Activated CD4-positive, alpha-beta memory T cell treated with anti-CD3 and anti-CD28 coated beads for 36 hours (primary cell): ENCODE measurements around the gene BORA. TPM values are rescaled to one million over a fixed set of nuclear protein-coding genes. Genes with fewer than 3 reads are reported as not detected.
"Not testable (repeated sequence)": the region's sequence is repeated elsewhere in the genome, so short reads cannot be mapped to it uniquely, and the experiment has no call there.

Experiments used
- CTCF ChIA-PET: fragments of 350-600 bp; sonication (Branson Sonifier 250); formaldehyde crosslinking; loops from one replicate; lab custom pipeline; 2021; ENCODE audit warnings: antibody characterized with exemption, inconsistent platforms; lab: Charles Lee
- POLR2A ChIA-PET: fragments of 350-600 bp; sonication (Branson Sonifier 250); formaldehyde crosslinking; loops from one replicate; lab custom pipeline; 2021; ENCODE audit warnings: antibody characterized with exemption; lab: Charles Lee
- DNase-seq: peaks from one replicate; pipeline ENCODE4 v3.0.0-alpha.2; 2020
- H3K27ac Mint-ChIP-seq: one replicate; pipeline ENCODE4 v1.8.0; 2021; ENCODE audit warnings: mixed read lengths
- H3K27me3 Mint-ChIP-seq: one replicate; pipeline ENCODE4 v1.8.0; 2021; ENCODE audit warnings: mixed read lengths
- H3K36me3 Mint-ChIP-seq: one replicate; pipeline ENCODE4 v1.8.0; 2021; ENCODE audit warnings: mixed read lengths
- H3K4me1 Mint-ChIP-seq: one replicate; pipeline ENCODE4 v1.8.0; 2021; ENCODE audit warnings: low read depth, mixed read lengths
- H3K4me3 Mint-ChIP-seq: one replicate; pipeline ENCODE4 v1.8.0; 2021; ENCODE audit warnings: mild to moderate bottlenecking, mixed read lengths
- H3K9me3 Mint-ChIP-seq: one replicate; pipeline ENCODE4 v1.8.0; 2021; ENCODE audit warnings: mixed read lengths
- intact Hi-C: fragments of 100-400 bp; cut with micrococcal nuclease; formaldehyde crosslinking; loops from one replicate; pipeline ENCODE4 v1.15.1; 2023
- total RNA-seq, 2 experiments: library from RNA; stranded (reverse); gene quantifications; one replicate each; pipeline ENCODE4 v1.2.3, GENCODE V29; 2021

Gene BORA
- total RNA-seq, 2 experiments from 2014 or later, result 18.4 to 19.1 TPM

- H3K27ac Mint-ChIP-seq, result peak within 1 kb of the TSS; percentile 100
- peaks cover 37% of the 10 kb centered on the region for H3K36me3 Mint-ChIP-seq
- DNase-seq, result peak; percentile 99
- no peaks in the 10 kb centered on the region for H3K9me3 Mint-ChIP-seq
- peak within 1 kb of the TSS; percentile 99 for H3K4me3 Mint-ChIP-seq
- POLR2A ChIA-PET, result interaction anchor here (0.7 to 1.2 kb wide), 3 partner anchors 20 to 53 kb away, joined by 3 to 4 read pairs (median 3); partner anchors contain the start of genes BORA and MZT1
- H3K4me1 Mint-ChIP-seq, result peaks cover 55% of the 10 kb centered on the region
- intact Hi-C loops, result loop anchor here (1.0 to 5.0 kb wide), 6 partner anchors 23 to 1356 kb away; partner anchors contain the start of genes BORA and MZT1
- no peaks in the 10 kb centered on the region for H3K27me3 Mint-ChIP-seq
- CTCF ChIA-PET, result no interaction called here
Measured at GRCh38 chr13:72781451-72782439, 54.0 kb downstream of the BORA start, which contains the start of the genes DIS3 and PIBF1. Gene DIS3, minus strand, starts transcription at chr13:72781900. Its CDS starts 68 bp downstream, at chr13:72781832. Gene PIBF1, plus strand, starts transcription at chr13:72782133. Its CDS starts 1,337 bp downstream, at chr13:72783470.

- H3K9me3 Mint-ChIP-seq, result no peaks in the 10 kb centered on the region
- peak overlapping the region; percentile 100 for H3K27ac Mint-ChIP-seq
- H3K36me3 Mint-ChIP-seq, result peaks cover 27% of the 10 kb centered on the region
- peak overlapping the region; percentile 99 for H3K4me3 Mint-ChIP-seq
- no peak for DNase-seq
- no peaks in the 10 kb centered on the region for H3K27me3 Mint-ChIP-seq
- POLR2A ChIA-PET, result no interaction called here
- CTCF ChIA-PET, result no interaction called here
- intact Hi-C loops, result loop anchor here (1.0 to 5.0 kb wide), 3 partner anchors 35 to 1355 kb away; no protein-coding TSS in a partner anchor
- peaks cover 48% of the 10 kb centered on the region for H3K4me1 Mint-ChIP-seq
Measured at GRCh38 chr13:72782717-72783116, 55.0 kb downstream of the BORA start.

DNA sequence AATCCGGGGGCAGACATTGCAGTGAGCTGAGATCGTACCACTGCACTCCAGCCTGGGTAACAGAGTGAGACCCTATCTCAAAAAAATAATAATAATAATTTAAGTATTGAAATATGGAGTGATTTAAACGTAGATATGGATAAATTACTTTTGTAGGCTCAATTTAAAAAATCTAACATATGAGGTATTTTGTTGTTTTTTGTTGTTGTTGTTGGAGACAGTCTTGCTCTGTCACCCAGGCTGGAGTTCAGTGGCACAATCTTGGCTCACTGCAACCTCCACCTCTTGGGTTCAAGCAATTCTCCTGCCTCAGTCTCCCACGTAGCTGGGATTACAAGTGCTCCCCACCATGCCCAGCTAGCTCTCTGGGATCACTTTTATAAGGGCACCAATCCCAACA is 57.0 kb downstream of the BORA start:
- DNase-seq, CTCF ChIA-PET, H3K27me3 Mint-ChIP-seq, H3K9me3 Mint-ChIP-seq, H3K4me3 Mint-ChIP-seq, H3K27ac Mint-ChIP-seq, POLR2A ChIA-PET: not testable (repeated sequence)
- intact Hi-C loops, result loop anchor here (5.0 kb wide), 2 partner anchors 37 to 1353 kb away; no protein-coding TSS in a partner anchor
- Mint-ChIP-seq H3K4me1 (peaks cover 41% of the 10 kb centered on the region), H3K36me3 (peaks cover 25% of the 10 kb centered on the region)

- no peaks in the 10 kb centered on the region for H3K9me3 Mint-ChIP-seq
- H3K36me3 Mint-ChIP-seq, result peaks cover 33% of the 10 kb centered on the region
- intact Hi-C loops, result no loop called here
- ChIA-PET POLR2A (no interaction called here), CTCF (interaction anchor here (0.6 kb wide), 1 partner anchor 183 kb away, joined by 3 read pairs; no protein-coding TSS in a partner anchor)
- peaks cover 26% of the 10 kb centered on the region for H3K4me1 Mint-ChIP-seq
- H3K4me3 Mint-ChIP-seq, result no peak overlapping the region
- H3K27me3 Mint-ChIP-seq, result no peaks in the 10 kb centered on the region
- H3K27ac Mint-ChIP-seq, result no peak overlapping the region
- DNase-seq, result no peak
Measured at GRCh38 chr13:72788831-72789230, 61.1 kb downstream of the BORA start.

DNA sequence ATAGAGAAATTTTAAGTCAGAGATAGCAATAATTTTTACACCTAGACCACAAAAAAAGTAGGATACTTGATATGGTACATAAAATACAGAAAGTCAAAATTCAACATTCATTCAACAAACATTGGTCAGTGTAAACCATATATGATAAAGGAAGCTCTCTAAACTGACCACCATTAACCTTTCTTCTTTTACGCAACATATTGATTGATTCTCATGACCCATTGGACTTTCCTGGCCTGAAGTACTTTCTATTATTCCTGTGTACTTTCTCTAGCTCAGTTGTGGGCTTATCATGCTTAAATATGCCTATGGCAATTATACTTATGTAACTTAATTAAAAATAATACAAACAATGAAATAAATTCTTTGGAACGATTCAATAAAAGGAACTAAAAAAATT is 64.9 kb downstream of the BORA start:
- intact Hi-C loops, result no loop called here
- H3K9me3 Mint-ChIP-seq, result no peaks in the 10 kb centered on the region
- no peak for DNase-seq
- peaks cover 47% of the 10 kb centered on the region for H3K36me3 Mint-ChIP-seq
- H3K4me1 Mint-ChIP-seq, result peaks cover 17% of the 10 kb centered on the region
- H3K27me3 Mint-ChIP-seq, result no peaks in the 10 kb centered on the region
- ChIA-PET POLR2A (interaction anchor here (0.6 kb wide), 1 partner anchor 106 kb away, joined by 3 read pairs; no protein-coding TSS in a partner anchor), CTCF (no interaction called here)
- H3K27ac Mint-ChIP-seq, result no peak overlapping the region
- H3K4me3 Mint-ChIP-seq, result no peak overlapping the region

GRCh38 chr13:72798817-72799216 is 71.1 kb downstream of the BORA start:
- no peak overlapping the region for H3K4me3 Mint-ChIP-seq
- no peak for DNase-seq
- H3K27me3 Mint-ChIP-seq, result no peaks in the 10 kb centered on the region
- CTCF ChIA-PET, result interaction anchor here (2.8 kb wide), 1 partner anchor 10 kb away, joined by 8 read pairs; no protein-coding TSS in a partner anchor
- intact Hi-C loops, result no loop called here
- peaks cover 40% of the 10 kb centered on the region for H3K36me3 Mint-ChIP-seq
- peaks cover 10% of the 10 kb centered on the region for H3K4me1 Mint-ChIP-seq
- no peaks in the 10 kb centered on the region for H3K9me3 Mint-ChIP-seq
- POLR2A ChIA-PET, result no interaction called here
- H3K27ac Mint-ChIP-seq, result no peak overlapping the region

DNA sequence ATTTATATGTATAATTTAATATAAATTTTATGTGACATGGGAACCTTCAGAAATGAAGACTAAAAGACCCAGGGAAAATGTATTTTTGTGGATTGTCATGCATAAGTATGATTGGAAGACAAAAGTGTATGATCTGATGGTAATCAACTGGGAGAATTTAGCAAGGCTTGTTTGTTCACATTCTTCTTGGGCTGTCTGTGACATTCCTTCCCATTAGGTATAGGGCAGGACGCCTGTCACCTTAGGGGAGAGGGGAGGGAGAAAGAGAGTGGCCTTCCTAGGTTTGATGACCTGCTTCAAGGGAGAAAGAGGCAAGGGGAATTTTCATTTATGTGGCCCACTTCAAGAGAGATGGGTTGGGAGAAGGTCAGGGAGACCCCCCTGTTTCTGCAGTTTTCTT is 76.6 kb downstream of the BORA start:
- H3K9me3 Mint-ChIP-seq, result peaks cover 3% of the 10 kb centered on the region
- ChIA-PET CTCF (no interaction called here), POLR2A (no interaction called here)
- intact Hi-C loops, result no loop called here
- H3K4me3 Mint-ChIP-seq, result no peak overlapping the region
- no peaks in the 10 kb centered on the region for H3K27me3 Mint-ChIP-seq
- no peak for DNase-seq
- H3K4me1 Mint-ChIP-seq, result peaks cover 2% of the 10 kb centered on the region
- H3K36me3 Mint-ChIP-seq, result peaks cover 32% of the 10 kb centered on the region
- H3K27ac Mint-ChIP-seq, result no peak overlapping the region

Other genes starting within 250 kb of the BORA start
- gene MZT1, start 294 bp upstream of the BORA start, total RNA-seq, result 10 to 100 TPM; 27.6 to 28.6 TPM
- gene DIS3, start 54.0 kb downstream of the BORA start, total RNA-seq, result 10 to 100 TPM; 48.2 to 49.5 TPM
- 10 to 100 TPM; 24.3 to 24.7 TPM for gene PIBF1, start 54.2 kb downstream of the BORA start, total RNA-seq